GM19023 (cell line): ENCODE measurements around the gene IL10.

ENCODE experiments used
- ATAC-seq: cut with Tn5 transposase; IDR thresholded peaks from one replicate; pipeline ENCODE4 v1.9.1; 2021; ENCODE audit warnings: mild to moderate bottlenecking, moderate library complexity; ENCODE audit not compliant: unreplicated experiment

Gene IL10

DNA sequence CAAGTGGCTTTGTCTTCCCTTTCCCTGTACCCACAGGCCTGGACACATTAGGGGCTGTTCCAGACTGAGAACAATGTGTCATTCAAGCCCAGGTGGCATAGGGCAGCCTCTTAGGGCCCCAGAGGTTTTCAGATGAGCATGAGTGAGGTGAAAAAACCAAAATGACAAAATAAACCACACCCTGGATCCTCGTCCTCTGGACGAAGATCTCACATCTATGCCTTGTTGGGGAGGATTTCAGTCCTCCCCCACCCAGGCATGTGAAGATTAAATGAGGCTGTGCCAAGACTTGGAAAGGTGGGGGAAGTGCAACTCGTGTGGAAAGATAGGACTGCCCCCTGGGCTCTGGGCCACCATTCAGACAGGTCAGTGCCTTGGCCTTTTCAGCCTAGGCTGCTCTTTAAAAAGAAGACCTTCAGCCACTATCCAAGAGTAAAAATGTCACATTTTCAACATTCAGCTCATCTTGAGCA lies 34.5 kb downstream of the IL10 start:
- ATAC-seq = no peak

- no peak for ATAC-seq
Observed at GRCh38 chr1:206736878-206737728, 35.2 kb downstream of the IL10 start.

DNA sequence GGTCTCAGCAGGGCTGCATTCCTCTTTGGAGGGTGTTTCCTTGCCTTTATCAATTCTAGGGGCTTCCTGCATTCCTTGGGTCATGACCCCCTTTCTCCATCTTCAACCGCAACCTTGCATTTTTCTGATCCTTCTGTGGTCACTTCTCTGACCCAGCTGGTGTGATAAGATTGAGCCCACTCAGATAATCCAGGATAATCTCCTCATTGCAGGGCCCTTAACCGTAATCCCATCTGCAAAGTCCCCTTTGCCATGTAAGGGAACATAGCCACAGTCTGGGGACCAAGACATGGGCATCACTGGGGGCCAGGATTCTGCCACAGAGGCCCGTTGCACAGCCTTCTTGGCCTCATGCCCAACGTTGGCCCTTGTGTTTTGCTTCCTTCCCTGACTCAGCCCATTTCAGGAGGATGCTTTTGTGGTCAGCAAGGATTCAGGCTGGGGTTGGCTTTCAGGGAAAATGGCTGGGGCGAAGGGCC lies 36.7 kb downstream of the IL10 start:
- ATAC-seq = no peak

DNA sequence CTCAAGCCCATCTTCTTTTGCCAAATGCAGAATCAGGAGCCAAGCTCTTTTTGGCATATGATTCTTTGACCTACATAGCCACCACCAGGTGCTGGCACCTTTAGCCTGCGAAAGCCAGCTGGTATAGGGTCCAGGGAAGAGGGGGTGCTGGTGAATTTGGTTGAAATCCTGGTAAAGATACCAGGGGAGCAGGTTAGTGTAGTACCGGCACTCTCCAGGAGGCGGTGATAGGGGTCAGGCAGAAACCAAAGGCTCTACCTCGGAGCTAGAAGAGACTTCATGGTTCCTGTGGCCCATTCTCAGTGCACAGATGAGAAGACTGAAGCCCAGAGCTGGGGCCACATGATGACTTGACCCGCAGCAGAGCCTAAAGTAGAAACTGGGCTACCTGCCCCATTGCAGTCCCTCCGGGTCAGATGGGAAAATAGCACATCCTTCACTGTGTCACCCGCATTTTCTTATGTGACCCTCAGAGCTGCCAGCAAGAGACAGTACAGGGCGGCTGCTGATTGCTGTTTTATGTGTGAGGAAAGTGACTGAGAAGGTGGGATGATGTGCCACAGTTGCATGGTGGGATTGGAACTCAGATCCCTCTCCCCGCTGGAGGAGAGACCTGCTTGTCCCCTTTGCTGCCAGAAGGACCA lies 37.7 kb downstream of the IL10 start:
- ATAC-seq = no peak

DNA sequence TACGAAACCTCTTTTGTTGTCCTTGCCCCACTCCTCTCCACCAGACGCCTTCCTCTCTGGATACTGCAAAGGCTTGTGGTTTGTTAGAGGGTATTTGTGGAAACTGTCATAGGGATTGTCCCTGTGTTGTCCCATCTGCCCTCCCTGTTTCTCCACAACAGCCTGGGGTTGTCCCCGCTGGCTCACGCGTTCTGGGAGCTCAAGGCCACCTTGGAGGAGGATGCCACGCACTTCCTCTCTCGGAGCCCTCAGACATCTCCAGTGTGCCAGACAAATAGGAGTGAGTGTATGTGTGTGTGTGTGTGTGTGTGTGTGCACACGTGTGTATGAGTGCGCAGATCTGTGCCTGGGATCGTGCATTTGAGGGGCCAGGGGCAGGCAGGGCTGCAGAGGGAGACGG lies 39.3 kb downstream of the IL10 start:
- no peak for ATAC-seq

DNA sequence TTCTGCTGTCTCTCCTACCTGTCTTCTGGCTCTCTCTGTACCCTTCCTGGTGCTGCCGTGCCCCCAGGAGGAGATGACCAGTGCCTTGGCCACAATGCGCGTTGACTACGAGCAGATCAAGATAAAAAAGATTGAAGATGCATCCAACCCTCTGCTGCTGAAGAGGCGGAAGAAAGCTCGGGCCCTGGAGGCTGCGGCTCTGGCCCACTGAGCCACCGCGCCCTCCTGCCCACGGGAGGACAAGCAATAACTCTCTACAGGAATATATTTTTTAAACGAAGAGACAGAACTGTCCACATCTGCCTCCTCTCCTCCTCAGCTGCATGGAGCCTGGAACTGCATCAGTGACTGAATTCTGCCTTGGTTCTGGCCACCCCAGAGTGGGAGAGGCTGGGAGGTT lies 39.8 kb downstream of the IL10 start:
- no peak for ATAC-seq

DNA sequence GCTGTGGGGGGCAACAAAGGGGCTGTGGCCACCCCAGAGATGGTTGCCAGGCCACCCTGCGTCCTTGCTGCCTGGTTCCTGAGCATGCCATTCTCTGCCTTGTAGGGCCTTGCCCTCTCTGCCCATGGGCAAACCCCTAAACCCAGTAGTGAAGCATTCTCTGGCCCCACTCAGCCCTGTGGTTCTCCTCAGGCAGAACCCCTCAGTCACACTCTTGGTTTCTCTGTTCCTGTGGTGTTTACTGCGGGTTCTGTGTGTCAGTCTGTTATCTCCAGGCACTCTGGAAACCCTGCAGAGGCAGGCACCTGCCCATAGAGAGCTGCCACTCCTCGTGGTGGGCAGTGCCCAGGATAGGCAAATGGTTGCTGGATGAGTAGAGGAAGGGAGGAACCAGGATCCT lies 42.8 kb downstream of the IL10 start:
- ATAC-seq = no peak

GRCh38 chr1:206729050-206729449 lies 43.2 kb downstream of the IL10 start:
- no peak for ATAC-seq

- ATAC-seq = no peak
Observed at GRCh38 chr1:206728697-206728987, 43.7 kb downstream of the IL10 start.

DNA sequence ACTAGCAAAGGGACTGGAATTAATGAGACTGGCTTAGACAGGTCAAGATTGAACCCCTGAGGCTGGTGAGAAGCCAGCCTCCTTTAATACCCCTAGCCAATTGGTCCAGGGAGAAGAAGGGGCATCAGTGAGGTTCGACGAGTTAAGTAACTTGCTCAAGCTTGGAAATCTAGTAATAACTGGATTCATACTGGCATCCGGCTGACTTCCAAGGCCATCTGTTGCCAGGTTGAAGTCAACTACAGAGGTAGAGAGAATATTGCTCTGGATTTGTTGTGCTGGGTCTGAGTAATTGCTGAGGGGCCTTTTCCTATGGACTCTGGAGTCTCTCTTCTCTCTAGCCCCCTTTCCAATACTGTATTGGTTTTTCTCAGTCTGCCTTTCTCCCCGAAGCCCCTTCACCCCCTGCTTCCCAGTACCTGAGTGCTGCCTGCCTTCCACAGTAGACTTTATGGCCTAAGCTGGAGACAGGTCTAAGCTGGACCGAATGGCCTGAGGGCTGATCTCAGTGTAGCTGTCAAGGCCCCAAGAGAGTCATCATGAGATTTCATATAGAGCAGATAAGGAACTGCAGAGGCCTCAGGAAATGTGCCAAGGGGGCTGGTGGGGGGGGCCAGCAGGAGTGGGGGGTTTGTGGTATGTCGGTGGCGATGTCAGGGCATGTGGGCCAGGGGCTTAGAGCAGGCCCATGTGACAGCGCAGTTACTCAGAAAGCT lies 44.2 kb downstream of the IL10 start:
- ATAC-seq = no peak

DNA sequence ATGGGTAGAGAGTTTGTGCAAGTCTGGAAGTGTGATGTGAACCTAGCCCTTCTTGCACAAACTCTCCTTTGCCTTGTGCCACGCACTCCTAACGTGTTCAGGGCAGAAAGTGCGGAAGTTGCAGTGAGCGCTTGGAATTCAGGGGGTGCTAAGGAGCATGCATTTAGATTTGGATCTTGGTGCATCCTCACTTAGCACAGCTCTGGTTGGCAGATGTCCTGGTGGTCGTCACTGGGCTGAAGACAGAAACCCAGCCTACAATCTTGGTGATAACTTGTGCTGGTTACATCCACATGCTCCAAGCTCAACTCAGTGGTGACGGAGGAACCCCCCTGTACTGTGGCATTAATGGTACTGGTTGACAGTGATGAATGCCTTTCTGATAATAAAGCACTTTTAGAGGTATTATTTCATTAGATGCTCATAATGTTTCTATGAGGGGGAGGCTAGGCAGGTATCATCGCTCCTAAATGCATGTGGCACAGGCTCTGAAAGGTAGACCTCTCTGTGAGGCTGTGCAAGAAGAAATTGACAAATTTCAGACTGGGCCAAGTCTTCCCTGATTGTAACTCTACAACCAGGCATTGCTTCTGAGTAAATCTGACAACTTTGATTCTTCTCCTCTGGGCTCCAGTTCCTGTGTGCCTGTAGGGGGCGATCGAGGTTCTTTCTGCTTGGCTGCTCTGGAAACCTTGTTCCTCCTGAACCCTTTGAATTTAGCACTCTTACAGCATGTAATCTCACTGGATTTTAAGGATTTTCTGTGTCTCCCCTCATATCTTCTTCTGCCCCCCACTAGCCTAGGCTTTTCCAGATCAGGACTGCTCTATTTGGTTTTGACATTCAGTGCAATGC lies 47.0 kb downstream of the IL10 start:
- ATAC-seq = no peak

DNA sequence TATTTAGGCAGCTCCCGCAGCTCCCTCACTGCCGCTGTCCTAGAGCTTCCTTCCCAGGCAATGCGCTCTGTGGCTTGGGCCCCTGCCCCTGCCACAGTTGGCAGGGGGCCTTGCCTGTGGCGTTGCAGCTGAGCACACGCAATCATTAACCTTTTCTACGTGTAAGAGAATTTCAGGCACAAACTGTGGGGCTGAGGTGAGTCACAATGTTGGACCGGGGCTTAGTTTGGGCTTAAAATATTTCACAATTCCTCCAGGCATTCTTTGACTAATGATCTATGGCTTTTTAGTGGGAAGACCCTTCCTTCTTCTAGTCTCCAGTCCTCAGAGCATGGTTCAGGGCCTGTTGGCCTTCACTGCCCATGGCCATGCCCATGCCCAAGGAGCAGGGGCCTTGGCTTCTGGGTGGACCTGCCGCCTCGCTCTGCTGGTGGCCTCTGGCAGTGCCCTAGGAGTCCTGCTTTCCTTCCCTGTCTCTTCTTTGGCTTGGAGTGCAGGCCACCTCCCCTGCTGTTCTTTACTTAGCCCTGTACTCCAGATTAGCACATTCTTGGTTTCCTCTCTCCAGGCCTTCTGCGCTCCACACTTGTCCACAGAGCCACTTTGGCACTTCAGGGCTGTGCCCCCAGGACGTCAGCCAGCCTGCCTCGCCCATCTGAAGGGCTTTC lies 48.4 kb downstream of the IL10 start:
- no peak for ATAC-seq

DNA sequence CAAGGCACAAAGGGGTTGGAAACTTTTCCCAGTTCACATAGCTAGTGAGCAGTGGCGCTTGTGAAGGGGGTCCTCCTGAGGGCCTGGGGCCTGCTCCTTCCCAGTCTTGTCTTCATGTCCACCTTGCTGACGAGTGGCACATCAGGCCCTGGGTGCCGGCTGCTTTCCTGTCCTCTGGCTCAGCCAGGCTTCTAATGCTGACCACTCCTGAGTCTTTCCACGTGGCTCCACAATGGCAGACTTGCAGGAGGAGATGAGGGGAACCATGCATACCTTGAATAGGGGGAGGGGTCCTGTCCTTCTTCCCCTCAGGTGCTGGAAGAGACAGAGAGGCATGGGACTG lies 48.9 kb downstream of the IL10 start:
- ATAC-seq = no peak

DNA sequence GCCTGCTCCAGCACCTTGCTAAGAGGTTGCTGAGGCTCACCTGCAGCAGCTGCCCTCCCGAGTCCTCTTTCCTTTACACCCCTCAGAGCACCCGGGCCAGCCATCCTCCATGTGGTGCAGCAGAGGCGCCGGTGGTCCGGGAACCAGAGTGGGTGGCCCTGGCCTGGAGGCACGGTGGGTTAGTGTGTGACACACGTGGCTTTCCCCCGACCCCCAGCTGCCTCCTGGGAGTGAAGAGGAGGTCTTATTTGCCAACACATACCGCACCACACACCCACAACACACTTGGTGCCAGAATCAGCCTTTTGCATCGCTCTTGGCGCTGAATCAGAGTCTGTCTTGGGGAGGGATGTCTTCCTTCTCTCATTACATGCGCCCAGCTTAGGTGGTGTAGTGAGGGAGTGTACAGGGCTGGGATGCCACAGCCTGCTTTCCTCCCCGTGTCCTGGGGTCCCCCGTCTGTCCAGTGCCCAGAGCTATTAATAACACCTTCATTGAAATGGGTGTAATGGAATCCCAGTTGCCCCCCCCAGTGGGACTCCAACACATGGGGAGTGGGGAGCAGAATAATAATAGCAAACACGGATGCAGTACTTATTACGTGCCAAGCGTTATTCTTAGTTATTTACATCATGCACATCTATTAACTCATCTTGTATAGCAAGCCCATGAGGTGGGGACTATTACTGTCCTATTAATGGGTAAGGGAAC lies 49.4 kb downstream of the IL10 start:
- no peak for ATAC-seq

GRCh38 chr1:206721454-206721853 lies 50.8 kb downstream of the IL10 start:
- no peak for ATAC-seq

DNA sequence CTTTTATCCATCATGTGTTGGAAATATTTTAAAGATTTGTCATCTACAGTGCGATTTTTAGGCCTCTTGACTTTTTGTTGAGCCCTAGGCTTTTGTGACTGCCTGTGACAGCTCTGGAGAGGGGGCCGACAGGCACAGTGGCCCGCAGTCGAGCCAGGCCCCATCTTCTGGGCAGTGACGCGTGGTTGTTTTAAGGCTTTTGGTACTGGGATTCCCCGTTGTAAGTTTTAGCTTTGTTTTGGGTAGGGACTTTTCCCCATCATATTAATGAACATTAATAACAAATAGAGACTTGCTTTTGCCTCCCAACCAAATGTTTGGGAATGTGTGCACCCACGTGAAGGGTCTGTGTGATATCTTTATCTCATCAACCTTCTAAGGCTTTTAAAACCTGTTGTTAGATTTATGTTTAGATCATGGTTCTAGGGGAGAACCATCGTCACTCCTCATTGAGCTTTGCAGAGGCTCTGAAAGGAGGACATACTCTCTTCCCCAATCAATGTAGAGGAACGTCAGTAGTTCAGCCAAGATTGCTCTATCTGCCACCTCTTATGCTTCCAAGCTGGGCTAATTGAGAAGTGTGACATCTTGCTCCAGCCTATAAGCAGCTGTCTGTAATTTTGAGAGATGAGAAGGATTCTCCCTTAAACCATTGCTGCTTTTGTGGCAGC lies 53.0 kb downstream of the IL10 start:
- no peak for ATAC-seq

- ATAC-seq = no peak
Observed at GRCh38 chr1:206717674-206717989, 54.7 kb downstream of the IL10 start.
